A549 (cell line): ENCODE measurements around the gene DNAAF5. TPM values are rescaled to one million over a fixed set of nuclear protein-coding genes. Genes with fewer than 3 reads are reported as not detected.

Experiments used
- ATAC-seq, 2 experiments: fragments of 200-7000 bp in 1 of 2; fragments of >200 bp in 1 of 2; cut with Nextera tagmentation in 1 of 2; cut with Tn5 transposase in 1 of 2; 3 replicates each; pipeline versions ENCODE4 v1.8.0 to v1.9.1; 2018 to 2020; ENCODE audit warnings: mild to moderate bottlenecking in 1 of 2, moderate library complexity in 1 of 2
- CTCF ChIA-PET: fragments of 300-600 bp; sonication (Branson Sonifier 250); formaldehyde crosslinking; extraction: SDS; loops from one replicate; lab custom pipeline; 2021; ENCODE audit warnings: antibody characterized with exemption, inconsistent platforms; lab: Yijun Ruan, JAX
- POLR2A ChIA-PET: fragments of 350-600 bp; formaldehyde crosslinking; extraction: SDS; loops from one replicate; lab custom pipeline; 2021; ENCODE audit warnings: antibody characterized with exemption, inconsistent platforms; lab: Yijun Ruan, JAX
- DNase-seq, 2 experiments: peaks; one replicate each; pipeline versions ENCODE4 v3.0.0 to v3.0.0-alpha.2; 2011 to 2016; ENCODE audit warnings: low read depth in 1 of 2, low spot score in 1 of 2
- FAIRE-seq: peaks from 2 replicates; lab custom pipeline; 2011; peaks lifted over from hg19 to GRCh38; lab: Jason Lieb, UNC
- H3K27ac ChIP-seq, 2 experiments: fragments of >200 bp; sonication (Bioruptor Twin); formaldehyde crosslinking; 3 replicates each; pipeline ENCODE4 v1.5.1; 2016 to 2017
- H3K4me1 ChIP-seq: fragments of >200 bp; sonication (Bioruptor Twin); formaldehyde crosslinking; 3 replicates; pipeline ENCODE4 v1.6.1; 2016
- H3K4me2 ChIP-seq: fragments of >200 bp; sonication (Bioruptor Twin); formaldehyde crosslinking; 3 replicates; pipeline ENCODE4 v1.6.1; 2016
- H3K4me3 ChIP-seq: fragments of >200 bp; sonication (Bioruptor Twin); formaldehyde crosslinking; 3 replicates; pipeline ENCODE4 v1.5.1; 2016
- H3K9me3 ChIP-seq: fragments of >200 bp; sonication (Bioruptor Twin); formaldehyde crosslinking; 3 replicates; pipeline ENCODE4 v1.6.1; 2016
- CHD2 ChIP-seq: fragments of 150-350 bp; IDR thresholded peaks from 2 replicates; pipeline ENCODE4 v1.6.1; 2014; ENCODE audit warnings: low read length; ENCODE audit not compliant: partially characterized antibody
- CHD4 ChIP-seq: fragments of 200-600 bp; sonication (generic); IDR thresholded peaks from 2 replicates; pipeline ENCODE4 v1.6.1; 2016; ENCODE audit warnings: antibody characterized with exemption, mild to moderate bottlenecking, borderline replicate concordance
- E2F6 ChIP-seq: IDR thresholded peaks from 2 replicates; pipeline ENCODE4 v1.6.1; 2012; ENCODE audit warnings: low read depth, borderline replicate concordance
- ELK1 ChIP-seq: fragments of 150-350 bp; IDR thresholded peaks from 2 replicates; pipeline ENCODE4 v1.6.1; 2014; ENCODE audit warnings: low read depth, mild to moderate bottlenecking, low read length
- FOSB ChIP-seq: fragments of 250-450 bp; sonication (Bioruptor Pico); IDR thresholded peaks from 2 replicates; pipeline ENCODE4 v1.5.0; 2020; ENCODE audit warnings: mild to moderate bottlenecking, moderate library complexity
- FOSL2 ChIP-seq, 2 experiments: fragments of 450-650 bp in 1 of 2; fragments of >200 bp in 1 of 2; sonication (Bioruptor Twin) in 1 of 2; formaldehyde crosslinking; IDR thresholded peaks; 2 replicates each; pipeline versions ENCODE4 v1.5.0 to v1.6.1; 2016 to 2020; ENCODE audit warnings: mild to moderate bottlenecking in 1 of 2, moderate library complexity in 1 of 2
- HES2 ChIP-seq: fragments of >200 bp; sonication (Bioruptor Twin); formaldehyde crosslinking; IDR thresholded peaks from 2 replicates; pipeline ENCODE4 v1.6.1; 2016
- HEYL ChIP-seq: fragments of 250-450 bp; sonication (Bioruptor Pico); IDR thresholded peaks from 2 replicates; pipeline ENCODE4 v1.8.0; 2021; ENCODE audit warnings: mild to moderate bottlenecking, moderate library complexity
- HMGXB4 ChIP-seq: fragments of 250-450 bp; sonication (Bioruptor Pico); IDR thresholded peaks from 2 replicates; pipeline ENCODE4 v1.5.0; 2021; ENCODE audit warnings: mild to moderate bottlenecking, moderate library complexity, borderline replicate concordance
- HOXB13 ChIP-seq: fragments of 250-450 bp; sonication (Bioruptor Pico); IDR thresholded peaks from 2 replicates; pipeline ENCODE4 v1.5.0; 2020; ENCODE audit warnings: low read depth, mild to moderate bottlenecking, moderate library complexity
- JUN ChIP-seq, 2 experiments: fragments of >200 bp; sonication (Bioruptor Twin); formaldehyde crosslinking; IDR thresholded peaks; 2 replicates in 1 of 2; 3 replicates in 1 of 2; pipeline ENCODE4 v1.6.1; 2016 to 2017
- JUNB ChIP-seq: fragments of >200 bp; sonication (Bioruptor Twin); formaldehyde crosslinking; IDR thresholded peaks from 2 replicates; pipeline ENCODE4 v1.6.1; 2016
- MAFK ChIP-seq: fragments of 450-650 bp; IDR thresholded peaks from 2 replicates; pipeline ENCODE4 v1.6.1; 2014; ENCODE audit not compliant: partially characterized antibody
- MAX ChIP-seq: IDR thresholded peaks from 2 replicates; pipeline ENCODE4 v1.6.1; 2012
- MAZ ChIP-seq: fragments of 150-350 bp; IDR thresholded peaks from 2 replicates; pipeline ENCODE4 v1.6.1; 2014; ENCODE audit warnings: antibody characterized with exemption, low read depth, low read length, borderline replicate concordance
- MYC ChIP-seq: IDR thresholded peaks from 2 replicates; pipeline ENCODE4 v1.6.1; 2012; ENCODE audit warnings: mild to moderate bottlenecking, inconsistent platforms, low read length, improper control_type of control experiment, borderline replicate concordance
- POLR2A ChIP-seq: IDR thresholded peaks from 2 replicates; pipeline ENCODE4 v1.6.1; 2012; ENCODE audit warnings: mild to moderate bottlenecking, low read length
- RARB ChIP-seq: fragments of 250-450 bp; sonication (Bioruptor Pico); IDR thresholded peaks from 2 replicates; pipeline ENCODE4 v1.8.0; 2021; ENCODE audit warnings: mild to moderate bottlenecking, moderate library complexity
- TP53 ChIP-seq: fragments of 250-450 bp; sonication (Bioruptor Pico); IDR thresholded peaks from 2 replicates; pipeline ENCODE4 v1.5.0; 2021; ENCODE audit warnings: mild to moderate bottlenecking, moderate library complexity
- USF2 ChIP-seq: fragments of 450-650 bp; IDR thresholded peaks from 2 replicates; pipeline ENCODE4 v1.6.1; 2014; ENCODE audit warnings: antibody characterized with exemption
- ZFP36 ChIP-seq: fragments of 450-650 bp; IDR thresholded peaks from 2 replicates; pipeline ENCODE4 v1.6.1; 2014; ENCODE audit warnings: borderline replicate concordance; ENCODE audit not compliant: partially characterized antibody
- WGBS: methylation state at CpG from one replicate; pipeline ENCODE4 v1.1.6; 2017; ENCODE audit errors: missing lambda C conversion rate; 5-methylcytosine and 5-hydroxymethylcytosine counted together
- polyA plus RNA-seq, 4 experiments: library from polyadenylated mRNA; depleted of rRNA in 3 of 4; stranded (reverse); fragments of >200 nt; fragmentation: RNase III in 1 of 4; extraction: RNeasy Plus Mini Kit Qiagen cat#74134 plus additional on column Dnase treatment in 1 of 4; gene quantifications; 2 replicates in 3 of 4; 3 replicates in 1 of 4; pipeline ENCODE4 v1.2.3, GENCODE V29; 2011 to 2017

The DNAAF5 gene
- polyA plus RNA-seq, 2 of the 4 experiments (the other 2 are of a cell fraction), result 27.8 to 34.7 TPM

- no peak for TF ChIP-seq FOSB (CRISPR knock-in tag)
- TF ChIP-seq MAZ, result no peak
- TF ChIP-seq FOSL2 (IDR thresholded peaks at IDR 0.05), result peak; percentile 74
- TF ChIP-seq FOSL2 (CRISPR knock-in tag; IDR thresholded peaks at IDR 0.05), result peak; percentile 97
- TF ChIP-seq ELK1, result no peak
- no peak for TF ChIP-seq USF2
- TF ChIP-seq HES2, result no peak
- TF ChIP-seq MAX, result 0 out of 2 replicates have a peak, but pooled peaks have one; percentile 28
- TF ChIP-seq JUNB, result peak; percentile 73
- ATAC-seq (peak; percentile 76 to 79), DNase-seq (peak; percentile 71 to 73), FAIRE-seq (peak; percentile 78)
- H3K4me3 ChIP-seq, result no peak overlapping the region; the same call in 2 of the 3 replicates
- H3K4me1 ChIP-seq, result peaks cover 36% of the 10 kb centered on the region
- H3K27ac ChIP-seq, result peak overlapping the region; percentile 13 to 64; a peak in 4 of 6 replicates
- no peaks in the 10 kb centered on the region for H3K9me3 ChIP-seq
- peak overlapping the region; percentile 77 for H3K4me2 ChIP-seq
- POLR2A ChIA-PET, result interaction anchor here (1.7 kb wide), 1 partner anchor 18 kb away, joined by 4 read pairs; no protein-coding TSS in a partner anchor
- WGBS, result 28% methylated on average over 7 of the region's 7 CpGs
- CTCF ChIA-PET, result interaction anchor here (0.8 to 3.3 kb wide), 6 partner anchors 9 to 45 kb away, joined by 3 to 16 read pairs (median 3); no protein-coding TSS in a partner anchor
Measured at GRCh38 chr7:831596-832166, 105.2 kb downstream of the DNAAF5 start.

- 41% methylated on average over 24 of the region's 24 CpGs for WGBS
- ChIA-PET POLR2A (interaction anchor here (1.7 kb wide), 1 partner anchor 19 kb away, joined by 4 read pairs; no protein-coding TSS in a partner anchor), CTCF (interaction anchor here (0.7 to 3.3 kb wide), 9 partner anchors 8 to 511 kb away, joined by 3 to 16 read pairs (median 3); no protein-coding TSS in a partner anchor)
- H3K4me1 ChIP-seq, result peaks cover 36% of the 10 kb centered on the region
- peak within 1 kb of the TSS; percentile 77 for H3K4me2 ChIP-seq
- ATAC-seq, result peak; percentile 41 to 58; a peak in 4 of 6 replicates
- H3K4me3 ChIP-seq, result no peak within 1 kb of the TSS; the same call in 2 of the 3 replicates
- DNase-seq, result peak; percentile 71 to 79
- H3K27ac ChIP-seq, result peak within 1 kb of the TSS; percentile 13 to 64; a peak in 4 of 6 replicates
- H3K9me3 ChIP-seq, result no peaks in the 10 kb centered on the region
- peak; percentile 61 for FAIRE-seq
- TF ChIP-seq POLR2A, result no peak
- TF ChIP-seq MAX, result peak; percentile 52
- TF ChIP-seq E2F6, result 0 out of 2 replicates have a peak, but pooled peaks have one; percentile 37
- TF ChIP-seq FOSB (CRISPR knock-in tag), result 0 out of 2 replicates have a peak, but pooled peaks have one; percentile 53
- no peak for TF ChIP-seq FOSL2 (IDR thresholded peaks at IDR 0.05)
- peak; percentile 65 for TF ChIP-seq FOSL2 (CRISPR knock-in tag; IDR thresholded peaks at IDR 0.05)
Measured at GRCh38 chr7:832167-832967, 105.9 kb downstream of the DNAAF5 start, which contains the start of gene SUN1. Gene SUN1 (plus strand): TSS chr7:832476. CDS start chr7:832525, 49 bp downstream.

- 84% methylated on average over 15 of the region's 15 CpGs for WGBS
- no peak for FAIRE-seq
- peak overlapping the region in 1 of 2 experiments; percentile 37; a peak in 1 of 6 replicates for H3K27ac ChIP-seq
- ChIA-PET CTCF (interaction anchor here (0.7 to 3.3 kb wide), 6 partner anchors 11 to 511 kb away, joined by 3 to 16 read pairs (median 4); no protein-coding TSS in a partner anchor), POLR2A (no interaction called here)
- ATAC-seq, result no peak
- no peak for DNase-seq
- H3K4me1 ChIP-seq, result peaks cover 36% of the 10 kb centered on the region
- no peaks in the 10 kb centered on the region for H3K9me3 ChIP-seq
- H3K4me3 ChIP-seq, result no peak overlapping the region
- H3K4me2 ChIP-seq, result peak overlapping the region; percentile 77
- TF ChIP-seq HEYL (CRISPR knock-in tag) (no peak), HOXB13 (CRISPR knock-in tag) (no peak), ELK1 (no peak), MAZ (no peak), CHD2 (no peak), HMGXB4 (CRISPR knock-in tag) (no peak), ZFP36 (no peak), JUN (IDR thresholded peaks at IDR 0.05) (no peak), RARB (CRISPR knock-in tag) (no peak), TP53 (CRISPR knock-in tag) (no peak), CHD4 (no peak), MAFK (no peak), MYC (no peak)
Measured at GRCh38 chr7:832968-833424, 106.5 kb downstream of the DNAAF5 start.
